Measurements from ENCODE around the gene CYP3A5. TPM values are rescaled to one million over a fixed set of nuclear protein-coding genes. Genes with fewer than 3 reads are reported as not detected.

Gene CYP3A5
- total and polyA plus RNA-seq, 2 of the 13 experiments (the other 11 are each of a cell fraction or from before 2014, with no cell fraction given) = 5.7 to 9.3 TPM

GRCh38 chr7:99616359-99617191, 63.2 kb downstream of the CYP3A5 start, which contains the start of gene ZSCAN25 (continued):
- TF ChIP-seq PRPF4 (IDR thresholded peaks at IDR 0.05; ENCODE audit: low read depth, low read length, poor library complexity, severe bottlenecking) = no peak
- TF ChIP-seq ZBTB4 (CRISPR knock-in tag; IDR thresholded peaks at IDR 0.05; ENCODE audit: borderline replicate concordance) = peak; percentile 83; the same call in 1 of the 2 replicates
- TF ChIP-seq THYN1 (CRISPR knock-in tag; IDR thresholded peaks at IDR 0.05; ENCODE audit: borderline replicate concordance, low read depth) = no peak
- TF ChIP-seq HNF1B (CRISPR knock-in tag; IDR thresholded peaks at IDR 0.05) = peak; percentile 86
- TF ChIP-seq TBX2 (CRISPR knock-in tag; IDR thresholded peaks at IDR 0.05; ENCODE audit: borderline replicate concordance) = peak; percentile 87
- TF ChIP-seq ZNF737 (CRISPR knock-in tag; IDR thresholded peaks at IDR 0.05; ENCODE audit: borderline replicate concordance) = no peak
- TF ChIP-seq SMAD9 (CRISPR knock-in tag; IDR thresholded peaks at IDR 0.05) = peak; percentile 88; the same call in 1 of the 2 replicates
- TF ChIP-seq FOSL1 (CRISPR knock-in tag; IDR thresholded peaks at IDR 0.05; ENCODE audit: borderline replicate concordance) = no peak
- no peak for TF ChIP-seq ZNF720 (CRISPR knock-in tag; IDR thresholded peaks at IDR 0.05)
- peak; percentile 72; the same call in 1 of the 2 replicates for TF ChIP-seq ZSCAN20 (CRISPR knock-in tag; IDR thresholded peaks at IDR 0.05; ENCODE audit: borderline replicate concordance)
- peak; percentile 42; the same call in 1 of the 2 replicates for TF ChIP-seq NR2F2 (IDR thresholded peaks at IDR 0.05; ENCODE audit: borderline replicate concordance, low read depth)
- peak; percentile 96 for TF ChIP-seq ZFP82 (CRISPR knock-in tag; IDR thresholded peaks at IDR 0.05; ENCODE audit: borderline replicate concordance)
- 0 out of 2 replicates have a peak, but pooled peaks have one; percentile 48 for TF ChIP-seq ZNF639 (CRISPR knock-in tag; conservative IDR thresholded peaks at IDR 0.05)
- TF ChIP-seq REST (IDR thresholded peaks at IDR 0.05; ENCODE audit: borderline replicate concordance in 1 of 2, low read depth in 1 of 2, low read length in 2 of 2) = peak in 1 of 2 experiments; percentile 57; a peak in 1 of 4 replicates

Data from HepG2 (cell line).